KMS-11 (cell line): ENCODE measurements around the gene HSPE1.
"Not testable (repeated sequence)": the region's sequence is repeated elsewhere in the genome, so short reads cannot be mapped to it uniquely, and the experiment has no call there.

Experiments used
- H2AFZ ChIP-seq: fragments of 200-600 bp; sonication (generic); 2 replicates; pipeline ENCODE4 v1.6.1; 2016; ENCODE audit warnings: antibody characterized with exemption, mixed run types, low read depth
- H3K27ac ChIP-seq: fragments of 200-600 bp; sonication (generic); 2 replicates; pipeline ENCODE4 v1.6.1; 2016; ENCODE audit warnings: mild to moderate bottlenecking, mixed run types
- H3K27me3 ChIP-seq: fragments of 200-600 bp; sonication (generic); 2 replicates; pipeline ENCODE4 v1.6.1; 2017; ENCODE audit warnings: mild to moderate bottlenecking, low read depth, mixed run types, moderate library complexity; ENCODE audit not compliant: insufficient read depth
- H3K36me3 ChIP-seq: fragments of 200-600 bp; sonication (generic); 2 replicates; pipeline ENCODE4 v1.6.1; 2017; ENCODE audit warnings: mild to moderate bottlenecking, mixed run types; ENCODE audit not compliant: insufficient read depth
- H3K4me1 ChIP-seq: fragments of 200-600 bp; sonication (generic); 2 replicates; pipeline ENCODE4 v1.6.1; 2016; ENCODE audit warnings: mild to moderate bottlenecking, low read depth, mixed run types; ENCODE audit not compliant: poor library complexity, severe bottlenecking
- H3K4me2 ChIP-seq: fragments of 200-600 bp; sonication (generic); 2 replicates; pipeline ENCODE4 v1.7.0; 2016; ENCODE audit warnings: mild to moderate bottlenecking, mixed run types
- H3K4me3 ChIP-seq: fragments of 200-600 bp; sonication (generic); IDR thresholded peaks from 2 replicates; pipeline ENCODE4 v1.6.1; 2017; ENCODE audit warnings: low read depth, low read length, mixed read lengths; ENCODE audit not compliant: insufficient read depth
- H3K79me2 ChIP-seq: fragments of 200-600 bp; sonication (generic); 2 replicates; pipeline ENCODE4 v1.6.1; 2016; ENCODE audit warnings: low read depth, mixed run types; ENCODE audit not compliant: insufficient read depth
- H3K9ac ChIP-seq: fragments of 200-600 bp; sonication (generic); 2 replicates; pipeline ENCODE4 v1.6.1; 2016; ENCODE audit warnings: mild to moderate bottlenecking, mixed run types
- H4K20me1 ChIP-seq: fragments of 200-600 bp; sonication (generic); 2 replicates; pipeline ENCODE4 v1.6.1; 2016; ENCODE audit warnings: mild to moderate bottlenecking, mixed run types; ENCODE audit not compliant: insufficient read depth
- TF ChIP-seq, protein P1 (sequence below): fragments of 200-600 bp; sonication (generic); conservative IDR thresholded peaks from 2 replicates; pipeline ENCODE4 v1.6.1; 2017; ENCODE audit warnings: low read depth, mild to moderate bottlenecking, antibody characterized with exemption, low read length, moderate library complexity, mixed read lengths

HSPE1 gene

DNA sequence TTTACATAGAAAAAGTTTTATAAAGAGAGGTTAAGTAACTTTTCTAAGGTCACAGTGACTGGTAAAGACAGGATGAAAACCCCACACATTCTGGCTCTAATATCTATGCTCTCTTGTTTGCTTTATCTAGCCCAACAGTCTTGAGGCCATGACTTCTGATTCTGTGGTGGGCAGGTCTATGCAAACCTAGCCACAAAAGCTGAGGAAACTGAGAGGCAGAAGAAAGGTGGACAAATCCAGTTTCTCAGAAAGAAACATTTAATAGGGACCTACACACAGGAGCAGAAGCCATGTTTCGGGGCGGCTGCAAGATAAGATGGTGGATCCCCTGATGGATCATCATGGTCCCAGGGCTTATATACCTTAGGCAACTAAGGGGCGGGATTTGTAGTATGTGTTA lies 22.4 kb upstream of the HSPE1 start:
- Histone ChIP-seq H3K27me3 (no peaks in the 10 kb centered on the region), H3K4me3 (no peak overlapping the region), H3K27ac (peak overlapping the region; percentile 23; the same call in 1 of the 2 replicates), H3K36me3 (peaks cover 4% of the 10 kb centered on the region; the same call in 1 of the 2 replicates), H3K4me1 (peaks cover 37% of the 10 kb centered on the region), H3K9ac (no peak overlapping the region), H3K79me2 (no peaks in the 10 kb centered on the region), H3K4me2 (peak overlapping the region; percentile 64; the same call in 1 of the 2 replicates), H2AFZ (no peak overlapping the region), H4K20me1 (no peaks in the 10 kb centered on the region; the same call in 1 of the 2 replicates)
- TF ChIP-seq, protein P1, sequence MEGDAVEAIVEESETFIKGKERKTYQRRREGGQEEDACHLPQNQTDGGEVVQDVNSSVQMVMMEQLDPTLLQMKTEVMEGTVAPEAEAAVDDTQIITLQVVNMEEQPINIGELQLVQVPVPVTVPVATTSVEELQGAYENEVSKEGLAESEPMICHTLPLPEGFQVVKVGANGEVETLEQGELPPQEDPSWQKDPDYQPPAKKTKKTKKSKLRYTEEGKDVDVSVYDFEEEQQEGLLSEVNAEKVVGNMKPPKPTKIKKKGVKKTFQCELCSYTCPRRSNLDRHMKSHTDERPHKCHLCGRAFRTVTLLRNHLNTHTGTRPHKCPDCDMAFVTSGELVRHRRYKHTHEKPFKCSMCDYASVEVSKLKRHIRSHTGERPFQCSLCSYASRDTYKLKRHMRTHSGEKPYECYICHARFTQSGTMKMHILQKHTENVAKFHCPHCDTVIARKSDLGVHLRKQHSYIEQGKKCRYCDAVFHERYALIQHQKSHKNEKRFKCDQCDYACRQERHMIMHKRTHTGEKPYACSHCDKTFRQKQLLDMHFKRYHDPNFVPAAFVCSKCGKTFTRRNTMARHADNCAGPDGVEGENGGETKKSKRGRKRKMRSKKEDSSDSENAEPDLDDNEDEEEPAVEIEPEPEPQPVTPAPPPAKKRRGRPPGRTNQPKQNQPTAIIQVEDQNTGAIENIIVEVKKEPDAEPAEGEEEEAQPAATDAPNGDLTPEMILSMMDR = no peak

DNA sequence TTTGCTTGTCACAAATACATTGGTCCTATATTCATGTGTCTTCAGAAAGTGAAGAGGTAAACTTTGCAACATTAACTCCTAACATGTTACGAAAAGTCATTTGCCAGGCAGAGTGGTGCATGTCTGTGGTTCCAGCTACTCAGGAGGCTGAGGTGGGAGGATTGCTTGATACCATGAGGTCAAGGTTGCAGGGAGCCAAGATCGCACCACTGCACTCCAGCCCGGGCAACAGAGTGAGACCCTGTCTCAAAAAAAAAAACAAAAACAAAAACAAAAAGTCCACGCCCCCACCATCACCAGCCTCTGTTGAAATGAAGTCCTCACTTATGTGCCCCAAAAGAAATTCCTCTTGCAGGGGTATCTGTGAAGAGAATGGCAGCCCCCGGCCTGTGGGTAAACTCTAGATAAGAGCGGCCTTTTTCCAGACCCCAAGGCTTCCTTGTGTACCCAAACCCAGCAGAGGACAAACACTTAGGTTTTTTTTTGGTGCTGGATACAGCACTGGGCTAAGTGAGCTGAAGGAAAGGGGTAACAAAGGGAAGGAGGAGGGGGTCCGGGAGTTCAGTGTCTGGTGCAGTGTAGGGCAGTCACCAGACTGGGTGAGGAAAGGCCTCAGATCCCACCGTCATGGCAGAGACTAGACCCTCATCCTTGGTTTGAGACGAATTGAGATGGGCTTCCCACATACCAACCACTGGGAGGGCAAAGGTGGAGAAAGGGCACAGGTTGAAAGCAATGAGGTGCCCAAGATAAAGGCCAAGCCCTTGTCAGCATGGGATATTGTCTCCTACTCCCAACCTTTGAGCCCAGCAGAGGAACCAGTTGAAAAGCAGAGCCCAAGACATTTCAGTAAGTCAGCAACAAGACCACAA lies 19.8 kb upstream of the HSPE1 start:
- Histone ChIP-seq H3K4me1 (peaks cover 40% of the 10 kb centered on the region), H3K4me2 (no peak overlapping the region), H4K20me1 (no peaks in the 10 kb centered on the region; the same call in 1 of the 2 replicates), H3K27ac (no peak overlapping the region), H3K4me3 (no peak overlapping the region), H3K36me3 (no peaks in the 10 kb centered on the region), H3K79me2 (no peaks in the 10 kb centered on the region), H2AFZ (no peak overlapping the region), H3K9ac (no peak overlapping the region), H3K27me3 (no peaks in the 10 kb centered on the region)
- TF ChIP-seq, protein P1 = no peak

DNA sequence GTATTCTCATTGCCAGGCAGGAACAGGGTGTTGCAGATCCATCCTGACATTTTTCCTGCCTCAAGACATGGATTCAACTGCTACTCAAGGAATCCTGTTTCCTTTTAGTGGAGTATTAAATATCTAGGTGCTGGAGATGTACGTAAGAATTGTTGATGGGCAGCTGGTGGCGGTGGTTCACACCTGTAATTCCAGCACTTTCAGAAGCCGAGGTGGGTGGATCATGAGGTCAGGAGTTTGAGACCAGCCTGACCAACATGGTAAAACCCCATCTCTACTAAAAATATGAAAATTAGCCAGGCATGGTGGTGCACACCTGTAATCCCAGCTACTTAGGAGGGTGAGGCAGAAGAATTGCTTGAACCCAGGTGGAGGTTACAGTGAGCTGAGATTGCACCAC lies 15.9 kb upstream of the HSPE1 start:
- H3K4me3 ChIP-seq, H3K27ac ChIP-seq, H3K9ac ChIP-seq, H3K4me2 ChIP-seq, H3K27me3 ChIP-seq, H4K20me1 ChIP-seq, H3K36me3 ChIP-seq, H2AFZ ChIP-seq: not testable (repeated sequence)
- Histone ChIP-seq H3K79me2 (peaks cover 12% of the 10 kb centered on the region; the same call in 1 of the 2 replicates), H3K4me1 (peaks cover 29% of the 10 kb centered on the region)

DNA sequence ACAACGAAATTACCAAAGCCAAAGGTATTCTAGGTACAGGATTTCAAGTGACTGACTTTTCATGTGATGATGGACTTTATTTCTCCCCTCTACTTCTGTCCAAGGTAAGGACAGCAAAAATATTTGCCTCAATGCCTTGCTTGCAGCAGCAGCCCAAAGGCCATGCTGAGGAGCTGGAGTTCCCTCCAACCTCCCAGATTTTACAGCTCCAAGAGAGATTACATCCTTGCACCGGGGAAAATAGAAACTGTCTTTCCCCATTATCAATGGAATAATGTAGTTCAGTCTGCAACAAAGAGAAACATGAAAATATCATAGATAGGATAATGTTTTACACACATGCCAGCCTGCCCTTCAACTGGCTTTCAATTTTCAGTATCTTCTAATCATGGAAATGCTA lies 14.0 kb upstream of the HSPE1 start:
- Histone ChIP-seq H2AFZ (no peak overlapping the region), H3K27ac (no peak overlapping the region), H3K4me3 (no peak overlapping the region), H3K9ac (no peak overlapping the region), H3K4me1 (peaks cover 34% of the 10 kb centered on the region), H3K79me2 (peaks cover 29% of the 10 kb centered on the region), H3K36me3 (peaks cover 21% of the 10 kb centered on the region; the same call in 1 of the 2 replicates), H3K4me2 (no peak overlapping the region), H4K20me1 (peaks cover 6% of the 10 kb centered on the region; the same call in 1 of the 2 replicates), H3K27me3 (no peaks in the 10 kb centered on the region)
- TF ChIP-seq, protein P1 = no peak

DNA sequence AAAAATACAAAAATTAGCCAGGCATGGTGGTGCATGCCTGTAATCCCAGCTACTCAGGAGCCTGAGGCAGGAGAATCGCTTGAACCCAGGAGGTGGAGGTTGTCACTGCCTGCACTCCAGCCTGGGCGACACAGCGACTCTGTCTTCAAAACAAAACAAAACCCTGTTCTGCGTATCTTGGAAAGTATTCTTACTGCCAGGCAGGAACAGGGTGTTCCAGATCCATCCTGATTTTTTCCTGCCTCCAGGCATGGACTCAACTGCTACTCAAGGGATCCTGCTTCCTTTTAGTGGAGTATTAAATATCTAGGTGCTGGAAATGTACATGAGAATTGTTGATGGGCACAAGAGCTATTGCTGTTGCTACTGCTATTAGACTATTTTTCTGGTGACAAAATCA lies 12.8 kb upstream of the HSPE1 start:
- peaks cover 13% of the 10 kb centered on the region; the same call in 1 of the 2 replicates for H4K20me1 ChIP-seq
- no peak overlapping the region for H3K27ac ChIP-seq
- TF ChIP-seq, protein P1 = no peak
- peaks cover 32% of the 10 kb centered on the region for H3K36me3 ChIP-seq
- H3K79me2 ChIP-seq = peaks cover 41% of the 10 kb centered on the region
- H2AFZ ChIP-seq = no peak overlapping the region
- no peak overlapping the region for H3K4me3 ChIP-seq
- no peak overlapping the region for H3K9ac ChIP-seq
- no peaks in the 10 kb centered on the region for H3K27me3 ChIP-seq
- H3K4me2 ChIP-seq = no peak overlapping the region
- H3K4me1 ChIP-seq = peaks cover 37% of the 10 kb centered on the region
